Adrenal gland (tissue), 12 donors: Measurements from ENCODE around the gene KCNIP3. TPM values are rescaled to one million over a fixed set of nuclear protein-coding genes. Genes with fewer than 3 reads are reported as not detected.
"Not testable (repeated sequence)": the region's sequence is repeated elsewhere in the genome, so short reads cannot be mapped to it uniquely, and the experiment has no call there.

Experiments used
- DNase-seq, 7 donors: peaks; one replicate each; pipeline ENCODE4 v3.0.0-alpha.2; 2019 to 2020
- H3K27ac ChIP-seq, 5 donors: fragments of 200-600 bp; sonication (generic) in 4 of 5; 1 replicate in 3 of 5; 2 replicates in 2 of 5; pipeline versions ENCODE4 v1.5.1 to v1.8.0; 2016 to 2020; ENCODE audit warnings: mild to moderate bottlenecking in 1 of 5
- H3K27me3 ChIP-seq: fragments of 200-600 bp; 2 replicates; pipeline ENCODE4 v1.8.0; 2021
- H3K36me3 ChIP-seq, 2 donors: fragments of 200-600 bp; replicated peaks in 1 of 2; 1 replicate in 1 of 2; 2 replicates in 1 of 2; pipeline versions ENCODE4 v1.5.1 to v1.8.0; 2018 to 2022
- H3K4me1 ChIP-seq, 2 donors: fragments of 200-600 bp; replicated peaks in 1 of 2; 1 replicate in 1 of 2; 2 replicates in 1 of 2; pipeline versions ENCODE4 v1.5.1 to v1.8.0; 2018 to 2021
- H3K4me3 ChIP-seq, 4 donors: fragments of 200-600 bp; sonication (generic) in 3 of 4; one replicate each; pipeline ENCODE4 v1.5.1; 2016 to 2018
- H3K9me3 ChIP-seq, 3 donors: fragments of 200-600 bp; sonication (generic) in 1 of 3; replicated peaks in 1 of 3; 1 replicate in 2 of 3; 2 replicates in 1 of 3; pipeline versions ENCODE4 v1.5.1 to v1.8.0; 2016 to 2021
- CTCF ChIP-seq, 6 experiments: fragments of 450-650 bp in 4 of 6; fragments of 200-600 bp in 2 of 6; sonication (generic) in 1 of 6; IDR thresholded peaks; 1 replicate in 5 of 6; 2 replicates in 1 of 6; pipeline versions ENCODE4 v1.5.1 to v1.8.0; 2016 to 2021; ENCODE audit warnings: antibody characterized with exemption in 6 of 6, mild to moderate bottlenecking in 2 of 6, moderate library complexity in 1 of 6
- POLR2A ChIP-seq, 2 donors: fragments of 450-650 bp; IDR thresholded peaks; one replicate each; pipeline ENCODE4 v1.6.1; 2017; ENCODE audit warnings: antibody characterized with exemption in 2 of 2, mild to moderate bottlenecking in 2 of 2, moderate library complexity in 1 of 2
- WGBS, 4 donors: extraction: QIAGEN DNeasy Blood & Tissue Kit in 2 of 4; methylation state at CpG; one replicate each; pipeline versions ENCODE4 v1.1.5 to v1.1.7; 2013 to 2017; 5-methylcytosine and 5-hydroxymethylcytosine counted together
- intact Hi-C, 2 donors: fragments of 100-400 bp; cut with DNase I; formaldehyde crosslinking; loops; one replicate each; pipeline versions ENCODE4 v1.14.1 to v1.15.0; 2022 to 2023
- polyA plus RNA-seq, 3 donors: library from polyadenylated mRNA; stranded (reverse); fragments of 200-250 nt in 2 of 3; fragments of 350-450 nt in 1 of 3; fragmentation: Illumina TruSeq in 1 of 3; extraction: RNeasy Lipid Tissue Mini Kit (QIAGEN cat#74804) in 1 of 3; gene quantifications; one replicate each; pipeline ENCODE4 v1.2.3, GENCODE V29; 2013 to 2014
- total RNA-seq, 9 donors: library from RNA; depleted of rRNA in 4 of 9; stranded (reverse); fragments of >200 nt in 4 of 9; fragments of 120-200 nt in 1 of 9; fragmentation: NEBNext Ultra II Directional in 1 of 9; extraction: Animal tissue kit (Norgen Biotek cat#: 25700) in 1 of 9; gene quantifications; one replicate each; pipeline versions ENCODE4 v1.1.0 to v1.2.4, GENCODE V29; 2013 to 2023
- donor health status: healthy with polysubstance abuse.
- donor health status: Bipolar disorder and iron deficiency.
- donor health status: DM: yes; HTN: yes; CAD: no.
- donor health status: DM: no; HTN: no; CAD: no.
- donor health status: DM: no; HTN: no; CAD: no.
- donor health status: DM: yes; HTN: yes; CAD: no.

The KCNIP3 gene
- total and polyA plus RNA-seq, 12 donors, result 0.54 to 6.3 (median 1.7) TPM

GRCh38 chr2:95353055-95353575, 56.0 kb downstream of the KCNIP3 start:
- intact Hi-C loops, result no loop called here
- peak in 2 of 7 donors; percentile 2 to 30 for DNase-seq
- Histone ChIP-seq H3K4me1 (no peaks in the 10 kb centered on the region), H3K27ac (no peak overlapping the region), H3K36me3 (no peaks in the 10 kb centered on the region), H3K4me3 (no peak overlapping the region), H3K9me3 (no peaks in the 10 kb centered on the region), H3K27me3 (no peaks in the 10 kb centered on the region)
- WGBS, 4 donors, result 88 to 92% (median 89%) methylated on average over 4 to 10 of the region's 10 CpGs
- TF ChIP-seq POLR2A (IDR thresholded peaks at IDR 0.05) (no peak), CTCF (IDR thresholded peaks at IDR 0.05) (no peak)

GRCh38 chr2:95353613-95354468, 56.7 kb downstream of the KCNIP3 start:
- 70 to 83% (median 81%) methylated on average over 11 to 22 of the region's 22 CpGs for WGBS, 4 donors
- H3K4me3 ChIP-seq, result no peak overlapping the region
- H3K27me3 ChIP-seq, result no peaks in the 10 kb centered on the region
- TF ChIP-seq CTCF (IDR thresholded peaks at IDR 0.05) (no peak), POLR2A (IDR thresholded peaks at IDR 0.05) (no peak)
- H3K4me1 ChIP-seq, result no peaks in the 10 kb centered on the region
- no peaks in the 10 kb centered on the region for H3K36me3 ChIP-seq
- no peaks in the 10 kb centered on the region for H3K9me3 ChIP-seq
- intact Hi-C loops, result no loop called here
- H3K27ac ChIP-seq, result no peak overlapping the region
- peak in 2 of 7 donors; percentile 14 to 24 for DNase-seq

GRCh38 chr2:95354469-95354901, 57.3 kb downstream of the KCNIP3 start:
- no peak overlapping the region for H3K27ac ChIP-seq
- no peak overlapping the region for H3K4me3 ChIP-seq
- H3K27me3 ChIP-seq, result no peaks in the 10 kb centered on the region
- no peaks in the 10 kb centered on the region for H3K36me3 ChIP-seq
- intact Hi-C loops, result no loop called here
- TF ChIP-seq POLR2A (IDR thresholded peaks at IDR 0.05) (no peak), CTCF (IDR thresholded peaks at IDR 0.05) (no peak)
- peak in 2 of 7 donors; percentile 12 to 36 for DNase-seq
- H3K9me3 ChIP-seq, result no peaks in the 10 kb centered on the region
- H3K4me1 ChIP-seq, result no peaks in the 10 kb centered on the region
- 80 to 93% (median 90%) methylated on average over 1 to 5 of the region's 5 CpGs for WGBS, 4 donors

GRCh38 chr2:95354925-95355324, 57.8 kb downstream of the KCNIP3 start:
- H3K27ac ChIP-seq, result no peak overlapping the region
- intact Hi-C loops, result no loop called here
- H3K4me3 ChIP-seq, result no peak overlapping the region
- no peaks in the 10 kb centered on the region for H3K27me3 ChIP-seq
- no peaks in the 10 kb centered on the region for H3K9me3 ChIP-seq
- H3K36me3 ChIP-seq, result no peaks in the 10 kb centered on the region
- peak in 2 of 7 donors; percentile 15 to 33 for DNase-seq
- H3K4me1 ChIP-seq, result no peaks in the 10 kb centered on the region
- WGBS, 4 donors, result 83 to 93% (median 85%) methylated on average over 8 of the region's 8 CpGs
- TF ChIP-seq POLR2A (IDR thresholded peaks at IDR 0.05) (no peak), CTCF (IDR thresholded peaks at IDR 0.05) (no peak)

- H3K36me3 ChIP-seq, H3K9me3 ChIP-seq, DNase-seq, H3K4me1 ChIP-seq, H3K27me3 ChIP-seq, intact Hi-C loops, H3K27ac ChIP-seq, H3K4me3 ChIP-seq: not testable (repeated sequence)
- WGBS, 4 donors, result 85 to 90% (median 89%) methylated on average over 4 to 5 of the region's 5 CpGs
These were observed 58.3 kb downstream of the KCNIP3 start for GRCh38 chr2:95355486-95355885.
